Activated CD4-positive, CD25-positive, alpha-beta regulatory T cell (primary cell): ENCODE measurements around the gene UBE2Q1.
"Not testable (repeated sequence)": the region's sequence is repeated elsewhere in the genome, so short reads cannot be mapped to it uniquely, and the experiment has no call there.

ENCODE experiments used
- DNase-seq, 4 experiments: peaks; one replicate each; lab custom pipeline; 2025; lab: John Stamatoyannopoulos, UW

Gene UBE2Q1

DNA sequence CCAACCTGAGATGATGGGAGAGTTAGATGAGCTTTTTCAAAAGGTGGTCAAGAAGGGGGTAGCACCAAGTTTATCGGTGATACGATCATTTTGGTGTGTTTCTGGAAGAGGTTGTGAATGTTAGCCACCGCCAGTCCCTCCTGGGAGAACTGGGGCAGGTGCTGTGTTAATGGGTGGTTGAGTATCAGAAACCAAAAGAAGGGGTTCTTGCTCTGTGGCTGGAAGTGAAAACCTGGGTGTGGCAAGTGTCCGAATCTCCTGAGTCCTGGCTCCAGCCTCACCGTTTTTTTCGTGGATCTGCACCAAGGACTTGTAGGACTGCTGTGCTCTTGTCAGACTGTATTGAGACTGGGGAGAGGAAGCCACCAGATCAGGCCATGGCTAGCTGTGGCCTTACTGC, 7.8 kb downstream of the UBE2Q1 start:
- no peak for DNase-seq

DNA sequence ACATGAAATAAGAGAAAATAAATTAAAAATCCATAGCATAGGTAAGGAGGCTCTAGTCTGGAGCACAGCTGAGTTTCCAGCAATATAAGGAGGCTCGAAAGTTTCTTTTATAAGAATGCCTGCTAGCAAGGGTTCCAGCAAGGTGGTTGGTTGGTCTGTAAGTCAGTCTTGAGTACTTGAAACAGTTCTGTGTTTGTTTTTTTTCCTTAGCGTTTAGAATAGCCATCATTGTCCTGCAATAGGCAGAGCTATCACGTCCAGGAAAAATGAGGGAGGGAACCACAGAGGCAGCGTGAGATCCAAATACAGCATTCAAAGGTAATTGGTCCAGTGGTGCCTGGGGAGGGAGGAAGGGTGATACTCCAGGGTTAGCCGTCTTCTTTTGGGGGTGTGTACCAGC, 8.4 kb downstream of the UBE2Q1 start:
- DNase-seq, result no peak

DNA sequence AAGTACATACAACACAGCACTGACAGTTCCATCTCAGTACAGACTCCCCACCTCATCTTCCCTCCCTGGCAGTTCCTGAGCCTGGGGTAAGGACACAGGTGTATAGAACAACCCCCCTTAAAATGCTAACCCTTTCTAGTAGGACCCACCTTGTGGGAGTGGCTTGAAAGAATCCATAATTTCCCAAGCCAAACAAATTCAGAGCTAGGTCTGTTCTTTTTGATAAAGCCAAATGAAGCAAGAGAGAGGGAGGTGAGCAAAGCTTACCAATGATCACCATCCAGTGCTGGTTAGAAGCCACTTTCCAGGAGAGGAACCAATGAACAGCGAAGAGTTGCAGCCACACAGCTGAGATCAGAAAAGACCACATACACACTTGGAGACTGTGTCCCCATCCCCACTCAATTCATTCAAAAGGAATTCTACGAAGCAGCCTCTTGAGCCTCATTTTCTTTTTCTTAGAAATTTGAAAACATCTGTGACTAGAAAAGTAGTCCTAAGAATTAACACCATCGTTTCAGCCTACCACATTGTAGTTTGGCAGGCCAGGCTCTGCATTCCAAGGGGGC, 9.2 kb downstream of the UBE2Q1 start:
- no peak for DNase-seq

DNA sequence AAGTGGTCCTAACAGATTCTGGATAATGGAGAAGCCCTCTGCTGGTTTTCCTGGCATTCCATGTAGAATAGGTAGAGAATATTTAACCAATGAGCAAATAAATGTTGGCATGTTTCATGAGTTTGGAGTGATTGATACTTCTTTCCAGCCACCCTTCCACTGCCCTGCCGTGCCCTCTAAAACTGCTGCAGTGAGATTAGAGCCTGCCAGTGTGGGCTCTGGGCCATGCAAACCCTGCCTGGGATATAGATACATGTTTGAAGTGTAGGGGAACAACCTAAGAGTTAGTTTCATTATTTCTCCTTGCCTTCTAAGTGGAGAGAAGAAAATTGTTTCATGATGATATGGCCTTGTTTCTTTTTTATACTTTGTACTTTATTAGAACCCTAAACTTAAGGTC, 10.4 kb downstream of the UBE2Q1 start:
- DNase-seq, result no peak

DNA sequence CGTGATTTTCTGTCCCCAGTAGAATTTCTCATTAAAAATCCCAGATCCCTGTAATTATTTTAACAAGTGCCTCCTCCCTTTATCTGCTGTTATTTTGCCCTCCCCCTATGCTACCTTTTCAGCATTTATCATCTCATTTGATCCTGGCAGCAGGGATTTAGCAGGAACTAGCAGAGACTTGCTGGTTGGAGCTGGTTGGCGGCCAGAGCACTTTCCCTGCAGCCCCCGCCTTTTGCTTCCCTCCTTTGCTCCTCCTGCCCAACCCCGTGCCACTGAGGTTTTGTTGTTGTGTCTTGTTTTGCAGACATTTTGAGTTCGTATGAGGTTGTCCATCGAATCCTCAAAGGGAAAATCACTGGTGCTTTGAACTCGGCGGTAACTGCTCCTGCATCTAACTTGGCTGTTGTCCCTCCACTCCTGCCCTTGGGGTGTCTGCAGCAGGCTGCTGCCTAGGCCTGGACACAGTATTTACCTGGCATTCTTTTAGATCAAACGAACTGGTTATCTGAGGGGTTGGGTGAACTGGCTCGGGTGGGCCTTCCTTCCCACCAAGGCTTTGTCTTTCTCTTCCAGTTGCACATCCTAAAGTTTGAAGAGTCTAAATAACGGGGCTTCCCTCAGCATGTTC, 11.2 kb downstream of the UBE2Q1 start:
- no peak for DNase-seq

DNA sequence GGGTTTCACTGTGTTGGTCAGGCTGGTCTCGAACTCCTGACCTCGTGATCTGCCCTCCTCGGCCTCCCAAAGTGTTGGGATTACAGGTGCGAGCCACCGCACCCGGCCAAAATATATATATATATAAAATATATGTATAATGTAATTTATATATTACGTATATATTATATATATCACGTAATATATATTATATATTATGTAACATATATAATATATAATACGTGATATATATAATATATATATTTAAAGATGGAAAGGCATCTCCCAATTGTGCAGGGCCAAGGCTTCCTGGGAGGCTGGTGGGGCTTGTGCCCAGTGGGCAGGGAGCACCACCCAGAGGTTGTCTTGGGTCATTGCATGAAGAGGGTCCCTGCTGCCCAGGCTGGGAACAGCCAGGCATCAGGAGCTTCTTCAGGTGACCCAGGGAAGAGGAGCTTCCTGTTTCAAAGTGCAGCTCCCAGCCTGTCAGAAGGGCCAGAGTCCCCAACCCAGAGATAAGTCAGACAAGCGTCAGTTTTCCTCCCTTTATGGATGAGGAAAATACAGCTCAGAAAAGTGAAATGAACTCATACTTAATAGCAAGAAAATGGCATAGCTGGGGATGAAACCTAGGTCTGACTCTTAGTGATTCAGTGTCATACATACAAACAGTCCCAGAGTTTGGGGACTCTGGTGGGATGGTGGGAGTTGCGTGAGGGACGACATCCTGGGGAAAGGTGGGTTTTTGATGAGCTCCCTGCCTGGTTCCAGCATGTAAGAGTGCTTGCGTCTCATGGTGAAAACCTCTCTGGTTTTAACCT, 12.0 kb downstream of the UBE2Q1 start:
- DNase-seq, result peak in 3 of 4 experiments; percentile 3 to 8 (median 3)

DNA sequence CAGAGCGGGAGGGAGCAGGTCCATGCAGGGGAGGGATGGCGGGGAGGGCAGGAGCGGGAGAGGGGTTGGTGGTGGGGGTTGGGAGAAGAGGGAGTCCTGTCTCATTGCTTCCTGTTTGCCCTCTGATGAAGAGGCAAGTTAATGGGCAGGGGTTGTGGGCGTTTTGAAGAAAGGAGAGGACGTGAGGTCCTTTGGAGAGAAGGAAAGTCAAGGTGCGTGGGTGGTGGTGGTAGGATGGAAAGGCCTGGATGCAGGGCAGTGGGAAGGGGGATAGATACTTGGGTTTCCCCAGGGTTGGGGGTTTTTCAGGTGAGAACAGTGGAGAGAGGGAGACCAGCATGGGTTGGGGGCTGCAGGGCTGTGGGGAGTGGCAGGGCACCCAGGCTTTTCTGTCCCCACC, 17.2 kb downstream of the UBE2Q1 start:
- DNase-seq, result no peak

DNA sequence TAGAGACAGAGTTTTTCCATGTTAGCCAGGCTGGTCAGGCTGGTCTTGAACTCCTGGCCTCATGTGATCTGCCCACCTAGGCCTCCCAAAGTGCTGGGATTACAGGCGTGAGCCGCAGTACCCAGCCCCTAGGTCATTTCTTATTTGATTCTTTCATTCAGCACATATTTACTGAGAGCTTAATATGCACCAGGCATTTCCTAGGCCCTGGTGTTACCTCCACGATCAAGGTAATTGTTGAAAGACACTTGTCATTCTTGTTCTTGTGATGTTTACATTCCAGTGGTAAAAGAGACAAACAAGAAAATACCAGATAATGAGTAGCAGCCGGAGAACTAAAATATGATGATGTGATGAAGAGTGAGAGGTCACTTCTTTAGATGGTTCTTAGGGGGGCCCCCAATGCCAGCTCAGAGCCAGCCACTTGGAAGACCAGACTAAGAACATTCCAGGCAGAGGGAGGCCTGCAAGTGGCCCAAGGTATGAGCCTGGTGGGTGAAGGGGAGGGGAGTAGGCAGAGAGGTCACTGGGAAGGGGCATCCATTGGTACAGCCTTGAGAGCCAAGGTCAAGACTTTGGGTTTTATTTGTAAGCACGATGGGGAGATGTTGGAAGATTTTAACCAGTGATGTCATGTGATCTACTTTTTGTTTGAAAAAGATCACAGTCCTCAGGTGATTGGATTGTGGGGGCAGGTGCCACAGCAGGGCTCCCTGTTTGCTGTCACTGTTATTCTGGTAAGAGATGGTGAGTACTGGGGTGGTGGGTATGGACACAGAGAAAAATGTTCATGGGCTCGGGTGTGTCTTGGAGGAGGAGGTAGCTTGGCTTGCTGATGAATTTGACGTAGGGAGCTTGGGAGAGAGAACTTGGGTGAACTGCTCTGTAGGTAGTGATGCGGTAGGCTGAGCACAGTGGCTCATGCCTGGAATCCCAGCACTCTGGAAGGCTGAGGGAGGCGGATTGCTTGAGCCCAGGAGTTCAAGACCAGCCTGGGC, 18.7 kb downstream of the UBE2Q1 start:
- no peak for DNase-seq

DNA sequence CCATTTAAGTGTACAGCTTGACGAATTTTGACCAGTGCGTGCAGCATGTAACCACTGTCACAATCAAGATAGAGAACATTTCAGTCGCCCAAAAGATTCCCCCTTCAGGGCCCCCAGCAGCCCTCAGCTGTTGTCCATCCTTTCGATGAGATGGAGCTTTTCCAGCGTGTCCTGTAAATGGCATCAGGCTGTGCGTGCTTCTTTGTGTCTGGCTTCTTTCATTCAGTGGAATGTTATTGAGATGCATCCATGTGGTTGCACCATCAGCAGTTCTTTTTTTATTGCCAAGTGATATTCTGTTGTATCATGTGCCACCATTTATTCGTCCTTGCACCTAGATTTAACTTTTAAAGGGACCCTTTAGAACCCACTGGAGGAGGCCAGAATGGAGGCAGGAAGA, 21.9 kb downstream of the UBE2Q1 start:
- DNase-seq, result no peak

DNA sequence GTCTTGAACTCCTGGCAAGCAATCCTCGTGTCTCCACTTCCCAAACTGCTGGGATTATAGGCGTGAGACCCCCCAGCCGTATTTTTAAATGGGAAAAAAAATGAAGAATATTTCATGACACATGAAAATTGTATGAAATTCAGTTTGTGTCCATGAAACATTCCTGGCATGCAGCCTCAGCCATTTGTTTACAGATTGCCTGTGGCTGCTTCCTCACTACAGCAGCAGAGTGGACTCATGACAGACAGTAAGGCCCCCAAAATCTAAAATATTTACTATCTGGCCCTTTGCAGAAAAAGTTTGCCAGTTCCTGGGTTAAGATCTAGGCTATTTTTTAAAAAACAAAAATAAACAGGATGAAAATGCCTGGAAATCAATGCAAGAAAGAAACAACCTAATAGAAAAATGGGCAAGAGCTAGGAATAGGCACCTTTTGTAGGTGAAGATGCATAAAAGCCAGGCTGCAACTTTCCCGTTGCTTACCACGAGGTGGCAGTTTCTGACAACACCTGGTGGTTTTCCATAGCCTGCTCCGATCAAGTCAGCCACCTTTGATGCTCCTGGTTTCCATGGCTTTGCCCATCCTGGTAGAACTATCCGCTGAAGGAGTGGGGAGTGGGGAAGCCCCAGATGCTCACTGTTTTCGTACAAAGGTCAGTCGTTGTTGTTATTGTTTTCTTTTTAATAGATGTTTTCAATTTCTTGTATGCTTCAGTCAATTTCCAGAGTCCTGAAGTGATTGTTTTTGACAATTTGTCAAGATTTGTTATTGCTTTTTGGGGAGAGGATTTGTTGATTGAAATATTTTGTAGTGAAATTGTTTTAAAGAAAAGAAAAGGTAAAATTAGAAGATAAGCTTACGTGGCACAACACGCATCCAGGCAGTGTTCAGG, 24.3 kb downstream of the UBE2Q1 start:
- no peak for DNase-seq

DNA sequence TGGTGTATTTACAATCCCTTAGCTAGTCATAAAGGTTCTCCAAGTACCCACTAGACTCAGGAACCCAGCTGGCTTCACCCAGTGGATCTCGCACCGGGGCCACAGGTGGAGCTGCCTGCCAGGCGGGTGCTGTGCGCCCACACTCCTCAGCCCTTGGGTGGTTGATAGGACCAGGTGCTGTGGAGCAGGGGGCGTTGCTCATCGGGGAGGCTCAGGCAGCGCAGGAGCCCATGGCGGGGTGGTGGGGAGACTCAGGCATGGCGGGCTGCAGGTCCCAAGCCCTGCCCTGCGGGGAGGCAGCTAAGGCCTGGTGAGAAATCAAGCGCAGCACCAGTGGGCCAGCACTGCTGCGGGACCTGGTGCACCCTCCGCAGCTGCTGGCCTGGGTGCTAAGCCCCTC, 26.5 kb downstream of the UBE2Q1 start:
- DNase-seq, result not testable (repeated sequence)

DNA sequence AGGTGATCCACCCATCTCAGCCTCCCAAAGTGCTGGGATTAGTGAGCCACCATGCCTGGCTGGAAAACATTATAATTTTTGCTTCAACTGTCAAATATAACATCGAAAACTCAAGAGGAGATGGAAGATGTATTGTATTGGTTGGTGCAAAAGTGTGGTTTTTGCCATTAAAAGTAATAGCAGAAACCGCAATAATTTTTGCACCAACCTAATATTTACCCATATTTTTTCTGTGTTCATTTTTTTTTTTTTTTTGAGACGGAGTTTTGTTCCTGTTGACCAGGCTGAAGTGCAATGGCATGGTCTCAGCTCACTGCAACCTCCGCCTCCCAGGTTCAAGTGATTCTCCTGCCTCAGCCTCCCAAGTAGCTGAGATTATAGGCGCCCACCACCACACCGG, 29.2 kb downstream of the UBE2Q1 start:
- no peak for DNase-seq

DNA sequence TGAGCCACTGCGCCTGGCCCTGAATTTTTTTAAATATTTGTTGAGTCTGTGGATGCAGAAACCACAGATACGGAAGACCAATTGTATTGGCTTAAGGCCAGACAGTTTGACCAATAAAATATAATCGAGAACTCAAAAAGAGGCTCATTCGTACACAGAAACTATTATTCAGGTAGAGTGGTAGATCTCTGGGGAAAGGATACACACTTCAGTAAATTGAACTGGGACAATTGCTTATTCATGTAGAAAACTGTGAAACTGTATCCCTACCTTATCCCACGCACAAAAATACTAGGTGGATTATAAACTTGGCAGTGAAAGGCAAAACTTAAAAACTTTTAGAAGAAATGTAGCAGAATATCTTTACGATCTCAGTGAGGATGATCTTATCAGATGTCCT, 31.3 kb downstream of the UBE2Q1 start:
- DNase-seq, result no peak

DNA sequence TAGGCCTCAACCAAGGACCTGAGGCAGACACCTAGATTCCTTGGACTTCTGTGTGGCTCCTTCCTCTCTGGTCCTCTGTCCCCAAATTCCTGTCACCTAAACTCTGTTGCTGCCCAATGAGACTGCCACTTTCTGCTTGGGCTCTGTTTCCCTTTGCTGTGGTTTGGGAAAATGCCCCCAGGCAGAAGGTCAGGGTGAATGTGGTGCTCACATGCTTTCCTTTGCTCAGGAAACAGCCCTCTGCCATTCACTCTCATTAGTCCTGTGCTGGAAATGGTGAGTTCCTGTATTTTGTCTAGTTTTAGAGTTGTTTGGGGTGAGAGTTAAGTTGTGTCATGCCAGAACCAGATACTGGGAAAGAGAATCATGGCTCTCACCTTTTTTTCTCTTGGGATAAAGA, 33.6 kb downstream of the UBE2Q1 start:
- DNase-seq, result no peak

DNA sequence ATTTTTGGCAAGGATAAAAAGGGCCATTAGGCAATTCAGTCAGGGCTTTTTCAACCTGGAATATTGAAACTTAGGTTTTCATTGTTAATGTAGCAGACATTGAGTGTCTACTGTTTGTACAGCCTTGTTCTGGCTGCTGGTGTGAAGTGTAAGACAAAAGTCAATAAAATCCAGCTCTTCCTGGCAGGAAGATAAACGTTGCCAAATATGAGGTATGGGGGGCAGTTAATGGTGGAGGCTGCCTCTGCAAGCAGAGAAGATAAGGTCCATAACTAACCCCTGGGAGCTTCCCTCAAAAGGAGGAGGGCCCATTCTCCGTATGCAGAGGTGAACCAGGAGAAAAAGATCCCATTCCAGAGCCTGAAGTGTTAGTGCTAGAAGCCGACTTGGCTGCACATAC, 36.8 kb downstream of the UBE2Q1 start:
- no peak for DNase-seq

DNA sequence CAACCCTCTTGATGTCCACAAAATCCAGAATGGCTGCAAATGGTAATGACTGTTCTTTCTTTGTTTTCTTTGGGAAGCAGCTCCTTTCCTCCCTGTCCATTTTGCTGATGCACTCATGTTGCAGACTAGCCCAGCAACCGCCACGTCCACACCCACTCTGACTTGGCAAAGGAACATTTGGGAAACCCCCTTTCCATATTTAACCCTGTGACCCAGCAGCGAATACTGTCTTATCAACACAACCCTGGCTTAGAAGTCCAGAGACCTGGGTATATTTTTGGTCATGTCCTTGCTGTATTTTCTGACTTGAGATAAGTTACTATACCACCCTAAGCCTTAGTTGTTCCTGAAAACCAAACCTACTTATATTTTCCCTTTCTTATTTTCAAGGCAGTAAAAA, 38.1 kb downstream of the UBE2Q1 start:
- DNase-seq, result no peak

DNA sequence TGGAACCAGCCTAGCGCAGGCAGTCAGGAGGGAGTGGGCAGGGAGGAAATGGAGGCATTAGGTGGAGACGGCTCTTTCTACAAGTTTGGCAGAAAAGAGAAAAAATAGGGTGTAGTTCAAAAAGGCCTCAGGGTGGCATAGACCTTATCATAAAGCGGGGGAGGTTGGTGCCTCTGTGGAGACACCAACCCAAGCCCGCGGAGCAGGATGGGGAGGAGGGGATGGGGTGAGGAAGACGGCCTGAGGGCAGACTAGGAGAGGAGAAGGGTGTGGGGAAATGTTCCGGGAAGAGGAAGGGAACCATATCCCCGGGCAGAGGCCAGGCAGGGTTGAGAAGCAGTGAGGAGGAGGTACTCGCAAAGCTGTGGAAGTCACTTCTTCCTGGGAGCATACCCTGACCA, 38.9 kb downstream of the UBE2Q1 start:
- no peak for DNase-seq

DNA sequence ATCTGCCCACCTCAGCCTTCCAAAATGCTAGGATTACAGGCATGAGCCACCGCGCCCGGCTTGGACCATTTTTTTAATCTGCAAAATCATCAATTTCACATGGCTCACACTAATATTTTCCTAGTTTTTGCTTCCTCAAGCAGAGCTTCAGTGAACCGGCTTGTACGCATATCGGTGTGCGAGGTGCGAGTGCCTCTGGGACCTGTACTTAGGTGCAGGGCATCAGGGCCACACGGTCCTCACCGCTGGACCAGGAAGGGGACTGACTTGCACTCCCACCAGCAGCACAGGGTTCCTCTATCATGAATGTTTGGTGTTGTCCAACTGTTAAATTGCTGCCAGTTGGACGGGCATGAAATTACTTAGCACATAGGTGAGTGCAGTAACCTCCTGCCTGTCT, 40.8 kb downstream of the UBE2Q1 start:
- no peak for DNase-seq

DNA sequence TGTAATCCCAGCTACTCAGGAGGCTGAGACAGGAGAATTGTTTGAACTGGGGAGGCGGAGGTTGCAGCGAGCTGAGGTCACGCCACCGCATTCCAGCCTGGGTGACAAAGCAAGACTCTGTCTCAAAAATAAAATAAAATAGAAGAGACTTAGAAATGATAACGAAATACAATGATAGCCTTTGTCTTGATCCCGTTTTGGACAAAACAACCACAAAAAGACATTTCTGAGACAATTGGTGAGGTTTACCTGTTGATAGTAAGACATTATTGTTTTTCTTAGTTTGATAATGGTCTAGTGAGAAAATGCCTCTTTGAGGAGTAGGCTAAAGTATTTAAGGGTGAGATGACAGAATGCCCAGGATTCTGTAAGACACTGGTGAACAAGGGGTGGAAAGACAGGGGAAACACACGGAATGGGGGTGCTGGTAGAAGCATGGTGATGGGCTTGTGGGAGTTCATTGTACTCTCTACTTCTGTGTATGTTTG, 44.4 kb downstream of the UBE2Q1 start:
- DNase-seq, result no peak

DNA sequence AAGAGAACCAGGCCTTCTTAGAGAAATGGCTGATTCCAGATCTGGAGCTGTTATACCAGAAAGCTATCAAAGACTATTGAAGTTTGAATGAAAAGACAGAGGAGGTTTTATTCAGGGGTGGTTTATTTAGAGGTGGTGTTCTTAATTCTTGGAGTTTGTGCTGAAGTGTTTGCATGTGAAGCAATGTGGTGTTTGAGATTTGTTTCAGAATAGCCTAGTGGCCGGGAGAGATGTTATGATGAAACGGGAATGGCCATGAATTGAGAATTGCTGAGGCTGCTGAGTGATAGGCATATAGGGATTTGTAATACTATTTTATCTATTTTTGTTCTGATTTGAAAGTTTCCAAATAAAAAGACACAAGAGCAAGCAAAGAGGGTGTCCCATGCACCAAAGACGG, 45.7 kb downstream of the UBE2Q1 start:
- no peak for DNase-seq

DNA sequence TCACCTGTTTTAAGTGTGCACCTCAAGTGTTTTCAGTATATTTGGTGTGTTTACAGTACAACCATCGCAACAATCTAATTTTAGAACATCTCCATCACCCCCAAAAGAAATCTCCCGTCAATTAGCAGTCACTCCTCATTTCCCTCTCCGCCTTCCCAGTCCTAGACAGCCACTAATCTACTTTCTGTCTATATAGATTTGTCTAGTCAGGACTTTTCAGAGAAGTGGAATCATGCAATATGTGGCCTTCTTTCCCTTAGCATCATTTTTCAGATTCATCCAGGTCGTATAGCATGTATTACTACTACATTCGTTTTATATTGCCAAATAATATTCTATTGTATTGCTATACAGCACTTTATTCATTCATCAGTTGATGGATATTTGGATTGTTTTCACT, 54.6 kb downstream of the UBE2Q1 start:
- DNase-seq, result no peak
